Smooth muscle cell (in vitro differentiated cells): ENCODE data around the gene LRRC37B. TPM values are rescaled to one million over a fixed set of nuclear protein-coding genes. Genes with fewer than 3 reads are reported as not detected.
"Not testable (repeated sequence)": the region's sequence is repeated elsewhere in the genome, so short reads cannot be mapped to it uniquely, and the experiment has no call there.

Source experiments
- DNase-seq: peaks from one replicate; lab custom pipeline; 2025; ENCODE audit not compliant: unreplicated experiment; lab: John Stamatoyannopoulos, UW
- H2AFZ ChIP-seq: fragments of 200-600 bp; sonication (generic); 2 replicates; pipeline ENCODE4 v1.6.0; 2016; ENCODE audit warnings: antibody characterized with exemption, low read depth, mild to moderate bottlenecking
- H3F3A ChIP-seq: fragments of 200-600 bp; sonication (generic); 2 replicates; pipeline ENCODE4 v1.6.0; 2017; ENCODE audit warnings: antibody characterized with exemption, low read depth
- H3K27ac ChIP-seq: fragments of 200-600 bp; sonication (generic); 2 replicates; pipeline ENCODE4 v1.5.1; 2016; ENCODE audit warnings: low read depth, mild to moderate bottlenecking
- H3K27me3 ChIP-seq: fragments of 200-600 bp; sonication (generic); 2 replicates; pipeline ENCODE4 v1.6.1; 2016; ENCODE audit warnings: low read depth, mild to moderate bottlenecking
- H3K36me3 ChIP-seq: fragments of 200-600 bp; sonication (generic); 2 replicates; pipeline ENCODE4 v1.5.1; 2016; ENCODE audit warnings: low read depth
- H3K4me1 ChIP-seq: fragments of 200-600 bp; sonication (generic); 2 replicates; pipeline ENCODE4 v1.5.1; 2016; ENCODE audit warnings: low read depth
- H3K4me2 ChIP-seq: fragments of 200-600 bp; sonication (generic); 2 replicates; pipeline ENCODE4 v1.6.0; 2016; ENCODE audit warnings: mild to moderate bottlenecking
- H3K4me3 ChIP-seq: fragments of 200-600 bp; sonication (generic); 2 replicates; pipeline ENCODE4 v1.5.1; 2016; ENCODE audit warnings: mild to moderate bottlenecking
- H3K79me2 ChIP-seq: fragments of 200-600 bp; sonication (generic); 2 replicates; pipeline ENCODE4 v1.6.0; 2016; ENCODE audit warnings: low read depth, mild to moderate bottlenecking
- H3K9ac ChIP-seq: fragments of 200-600 bp; sonication (generic); 2 replicates; pipeline ENCODE4 v1.6.0; 2016; ENCODE audit warnings: low read depth
- H3K9me3 ChIP-seq: fragments of 200-600 bp; sonication (generic); replicated peaks from 2 replicates; pipeline ENCODE4 v1.5.1; 2016; ENCODE audit warnings: low read depth
- H4K20me1 ChIP-seq: fragments of 200-600 bp; sonication (generic); 2 replicates; pipeline ENCODE4 v1.6.0; 2016; ENCODE audit warnings: low read depth
- WGBS: methylation state at CpG from one replicate; pipeline ENCODE4 v1.1.7; 2016; ENCODE audit warnings: low lambda C conversion rate; 5-methylcytosine and 5-hydroxymethylcytosine counted together
- polyA plus RNA-seq: library from polyadenylated mRNA; unstranded; fragments of >200 nt; fragmentation: Nextera tagmentation; extraction: Ambion mirVana; gene quantifications from 2 replicates; pipeline ENCODE4 v1.2.1, GENCODE V29; 2016
- total RNA-seq: library from RNA; depleted of rRNA; stranded (reverse); fragments of >200 nt; gene quantifications from 2 replicates; pipeline ENCODE4 v1.2.3, GENCODE V29; 2014

The LRRC37B gene
- total and polyA plus RNA-seq, 2 experiments from 2014 or later = 5.2 to 20.9 TPM

DNA sequence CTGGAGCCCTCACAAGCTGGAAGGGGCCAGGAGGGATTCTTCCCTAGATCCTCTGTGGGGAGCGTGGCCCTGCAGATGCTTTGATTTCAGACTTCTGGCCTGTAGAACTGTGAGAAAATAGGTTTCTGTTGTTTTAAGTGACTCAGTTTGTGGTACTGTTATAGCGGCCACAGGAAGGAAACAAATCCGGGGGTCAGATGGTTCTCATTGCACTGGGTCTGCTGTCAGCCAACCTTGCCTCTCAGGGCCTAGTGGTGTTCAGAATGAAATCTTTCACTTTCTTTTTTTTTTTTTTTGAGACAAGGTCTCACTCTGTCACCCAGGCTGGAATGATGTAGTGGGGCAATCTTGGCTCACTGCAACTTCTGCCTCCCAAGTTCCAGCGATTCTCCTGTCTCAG lies 64.8 kb downstream of the LRRC37B start:
- not testable (repeated sequence) for DNase-seq, H3K9ac ChIP-seq, H3K4me1 ChIP-seq, H3K79me2 ChIP-seq, H3K27me3 ChIP-seq, H3K4me2 ChIP-seq, H3F3A ChIP-seq, H2AFZ ChIP-seq, H3K36me3 ChIP-seq, H3K4me3 ChIP-seq, H3K9me3 ChIP-seq, H4K20me1 ChIP-seq, H3K27ac ChIP-seq
- 73% methylated on average over 3 of the region's 4 CpGs for WGBS

- H3K4me1 ChIP-seq, DNase-seq, H3K9me3 ChIP-seq, H3K4me2 ChIP-seq, H3K36me3 ChIP-seq, H4K20me1 ChIP-seq, H3K27ac ChIP-seq, H2AFZ ChIP-seq, H3K27me3 ChIP-seq, H3K9ac ChIP-seq, H3F3A ChIP-seq, H3K4me3 ChIP-seq, H3K79me2 ChIP-seq: not testable (repeated sequence)
- 91% methylated on average over 4 of the region's 4 CpGs for WGBS
These were observed 65.9 kb downstream of the LRRC37B start for GRCh38 chr17:32073131-32073530.

GRCh38 chr17:32079753-32080152 lies 72.6 kb downstream of the LRRC37B start:
- not testable (repeated sequence) for H4K20me1 ChIP-seq, H3K79me2 ChIP-seq, H3K4me1 ChIP-seq, H3K4me2 ChIP-seq, H3K27me3 ChIP-seq, H3K27ac ChIP-seq, H2AFZ ChIP-seq, H3K36me3 ChIP-seq, H3K9ac ChIP-seq, H3K9me3 ChIP-seq, DNase-seq, H3K4me3 ChIP-seq, H3F3A ChIP-seq
- WGBS = 25% methylated on average over 10 of the region's 10 CpGs

- not testable (repeated sequence) for H3K27ac ChIP-seq, H3K36me3 ChIP-seq, H3K79me2 ChIP-seq, H3F3A ChIP-seq, H3K9me3 ChIP-seq, H3K4me1 ChIP-seq, H4K20me1 ChIP-seq, DNase-seq, H3K9ac ChIP-seq, H3K27me3 ChIP-seq
- Histone ChIP-seq H3K4me3 (peak overlapping the region; percentile 51), H2AFZ (peak overlapping the region; percentile 77), H3K4me2 (peak overlapping the region; percentile 83)
- no CpG with 5 or more reads among the region's 17 CpGs for WGBS
These were observed 76.4 kb downstream of the LRRC37B start for GRCh38 chr17:32083550-32083979.

DNA sequence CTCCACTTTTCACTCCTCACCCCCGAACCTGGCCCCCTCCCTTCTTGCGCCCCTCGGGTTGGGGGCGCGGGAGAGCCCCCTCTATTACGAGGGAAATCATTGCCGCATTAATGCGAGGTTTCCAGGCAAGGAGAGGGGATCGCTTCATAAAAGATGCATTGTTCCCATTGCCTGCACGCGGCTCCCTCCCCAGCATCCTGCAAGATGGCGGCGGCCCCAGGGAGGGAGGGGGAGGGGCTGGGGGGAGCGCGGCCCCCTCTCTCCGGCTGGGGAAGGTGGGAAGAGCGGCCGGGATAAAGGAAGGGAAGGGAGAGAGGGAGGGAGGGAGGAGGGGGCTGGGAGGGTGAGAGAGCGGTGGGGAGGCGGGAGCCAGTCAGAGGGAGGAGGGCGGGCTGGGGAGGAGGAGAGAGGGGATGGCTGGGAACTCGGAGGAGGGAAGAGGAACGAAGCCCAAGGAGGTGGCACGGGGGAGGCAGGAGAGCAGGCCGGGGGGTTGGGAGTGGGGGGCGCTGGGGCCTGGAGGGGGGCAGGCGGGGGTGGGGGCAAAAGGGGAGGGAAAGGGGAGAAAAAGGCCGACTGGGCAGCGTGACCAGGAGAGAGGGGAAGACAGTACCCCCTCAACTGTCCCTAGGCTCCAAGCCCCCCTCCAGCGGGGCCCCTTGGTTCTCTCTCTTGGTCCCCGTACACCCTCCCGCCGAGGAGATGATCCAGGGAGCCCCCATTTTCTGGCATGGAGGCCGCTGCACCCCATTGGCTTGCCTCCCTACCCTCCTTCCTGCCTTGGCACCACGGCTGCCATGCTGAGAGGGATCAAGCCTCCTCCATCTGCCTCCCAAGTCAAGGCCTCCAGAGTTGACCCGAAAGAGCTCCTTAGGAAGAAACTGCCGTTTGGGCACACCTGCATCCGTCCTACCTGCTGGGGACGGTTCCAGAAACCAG lies 77.1 kb downstream of the LRRC37B start:
- not testable (repeated sequence) for DNase-seq, H4K20me1 ChIP-seq, H3K27me3 ChIP-seq, H3K79me2 ChIP-seq, H3K9ac ChIP-seq, H3F3A ChIP-seq, H3K4me1 ChIP-seq, H3K36me3 ChIP-seq, H3K27ac ChIP-seq, H3K9me3 ChIP-seq
- peak overlapping the region; percentile 77 for H2AFZ ChIP-seq
- H3K4me3 ChIP-seq = peak overlapping the region; percentile 51
- peak overlapping the region; percentile 83 for H3K4me2 ChIP-seq
- no CpG with 5 or more reads among the region's 39 CpGs for WGBS

DNA sequence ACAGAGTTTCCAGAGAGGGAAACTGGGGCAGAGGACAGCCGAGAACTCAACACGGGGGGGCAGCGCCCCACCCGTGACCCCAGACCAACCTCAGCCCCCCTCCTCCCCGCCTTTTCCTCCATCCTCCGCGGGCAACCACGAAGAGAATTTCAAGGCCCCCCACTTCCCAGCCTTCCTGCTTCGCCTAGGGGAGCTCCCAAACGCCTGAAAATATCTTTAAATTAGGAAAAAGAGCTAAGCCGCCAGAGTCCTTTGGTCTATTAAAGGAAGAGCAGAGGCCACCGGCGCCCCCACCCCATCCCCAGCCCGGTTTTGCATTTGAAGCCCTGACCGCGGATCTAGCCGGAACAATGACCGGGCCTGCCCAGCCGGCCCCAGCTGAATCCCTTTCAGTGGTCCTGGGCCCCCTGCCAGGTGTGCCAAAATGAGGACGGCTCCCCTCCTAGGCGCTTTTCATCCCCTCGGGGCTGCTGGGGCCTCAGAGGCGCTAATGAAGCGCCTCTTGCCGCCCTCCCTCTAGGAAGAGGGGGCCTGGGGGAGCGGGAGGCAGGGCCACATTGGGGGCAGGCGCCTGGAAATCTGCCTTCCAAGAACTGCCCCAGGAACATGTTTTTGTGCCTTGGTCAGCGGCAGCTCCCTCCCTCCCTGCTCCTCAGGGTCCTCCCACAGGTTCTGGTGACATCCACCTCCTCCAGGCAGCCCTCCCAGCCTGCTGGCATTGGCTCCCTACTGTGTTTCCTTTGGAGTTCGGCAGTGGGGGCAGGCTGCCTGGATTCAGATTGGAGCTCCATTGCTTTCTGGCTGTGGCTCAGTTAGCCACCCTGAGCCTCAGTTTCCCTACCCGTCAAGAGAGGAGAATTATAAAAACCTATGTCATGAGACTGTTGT lies 78.0 kb downstream of the LRRC37B start:
- H3K36me3 ChIP-seq, H3K27me3 ChIP-seq, H3K4me2 ChIP-seq, H3K4me1 ChIP-seq, H3K27ac ChIP-seq, H3F3A ChIP-seq, H3K9ac ChIP-seq, H3K9me3 ChIP-seq, H2AFZ ChIP-seq, DNase-seq, H4K20me1 ChIP-seq, H3K4me3 ChIP-seq, H3K79me2 ChIP-seq: not testable (repeated sequence)
- 39% methylated on average over 11 of the region's 30 CpGs for WGBS

DNA sequence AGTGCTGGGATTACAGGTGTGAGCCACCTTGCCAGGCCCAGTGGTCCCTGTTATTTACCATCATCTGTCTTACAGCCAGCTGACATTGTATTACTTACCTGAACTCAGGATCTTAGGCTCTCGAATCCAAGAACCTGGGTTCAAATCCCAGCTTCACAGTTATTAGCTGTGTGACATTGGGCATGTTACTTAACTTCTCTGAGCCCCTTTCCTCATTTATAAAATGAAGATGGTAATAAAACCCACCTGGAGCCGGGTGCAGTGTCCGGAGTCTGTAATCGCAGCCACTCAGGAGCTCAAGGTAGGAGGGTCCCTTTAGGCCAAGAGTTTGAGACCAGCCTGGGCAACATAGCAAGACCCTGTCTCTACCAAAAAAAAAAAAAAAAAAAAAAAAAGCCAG lies 79.7 kb downstream of the LRRC37B start:
- H3F3A ChIP-seq, H3K4me2 ChIP-seq, H4K20me1 ChIP-seq, H3K4me3 ChIP-seq, H3K9ac ChIP-seq, H3K36me3 ChIP-seq, H3K27me3 ChIP-seq, H2AFZ ChIP-seq, DNase-seq, H3K27ac ChIP-seq, H3K9me3 ChIP-seq, H3K4me1 ChIP-seq, H3K79me2 ChIP-seq: not testable (repeated sequence)
- WGBS = 96% methylated on average over 4 of the region's 4 CpGs

- H3K79me2 ChIP-seq, H3K4me2 ChIP-seq, H3K36me3 ChIP-seq, DNase-seq, H3K27me3 ChIP-seq, H3K27ac ChIP-seq, H3K4me3 ChIP-seq, H3K4me1 ChIP-seq, H3K9me3 ChIP-seq, H3K9ac ChIP-seq, H4K20me1 ChIP-seq, H2AFZ ChIP-seq, H3F3A ChIP-seq: not testable (repeated sequence)
- 89% methylated on average over 1 of the region's 1 CpG for WGBS
These were observed 84.9 kb downstream of the LRRC37B start for GRCh38 chr17:32092062-32092461.
